Posterior cingulate gyrus (tissue), 11 donors: ENCODE data around the gene ANGPTL8.

Experiments
- DNase-seq, 10 donors: peaks; one replicate each; pipeline versions ENCODE4 v3.0.0 to v3.0.0-alpha.2; 2020 to 2021; ENCODE audit warnings: mixed read lengths in 3 of 10
- intact Hi-C: fragments of 100-400 bp; cut with DNase I; formaldehyde crosslinking; loops from one replicate; pipeline ENCODE4 v1.15.1; 2023

ANGPTL8 gene

DNA sequence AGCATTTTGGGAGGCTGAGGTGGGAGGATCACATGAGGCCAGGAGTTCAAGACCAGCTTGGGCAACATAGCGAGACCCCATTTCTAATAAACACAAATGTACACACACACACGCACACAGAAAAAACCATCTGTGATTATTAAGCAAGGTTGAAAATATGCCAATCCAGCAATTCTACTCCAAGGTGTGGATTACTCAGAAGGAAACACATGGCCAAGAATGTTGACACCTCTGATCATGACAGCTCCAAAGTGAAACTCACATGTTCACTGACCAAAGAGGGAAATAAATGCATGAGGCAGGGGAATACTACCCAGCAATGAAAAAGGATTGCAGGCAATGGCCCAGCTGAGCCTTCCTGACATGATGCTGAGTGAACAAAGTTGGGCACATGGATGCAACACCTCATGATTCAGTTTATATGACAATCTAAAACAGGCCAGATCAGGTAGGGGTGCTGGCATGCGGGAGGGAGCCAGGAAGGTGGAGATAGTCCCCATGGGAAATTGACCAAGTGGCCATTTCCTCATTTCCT is 18.5 kb downstream of the ANGPTL8 start:
- intact Hi-C loops: no loop called here
- DNase-seq: no peak

DNA sequence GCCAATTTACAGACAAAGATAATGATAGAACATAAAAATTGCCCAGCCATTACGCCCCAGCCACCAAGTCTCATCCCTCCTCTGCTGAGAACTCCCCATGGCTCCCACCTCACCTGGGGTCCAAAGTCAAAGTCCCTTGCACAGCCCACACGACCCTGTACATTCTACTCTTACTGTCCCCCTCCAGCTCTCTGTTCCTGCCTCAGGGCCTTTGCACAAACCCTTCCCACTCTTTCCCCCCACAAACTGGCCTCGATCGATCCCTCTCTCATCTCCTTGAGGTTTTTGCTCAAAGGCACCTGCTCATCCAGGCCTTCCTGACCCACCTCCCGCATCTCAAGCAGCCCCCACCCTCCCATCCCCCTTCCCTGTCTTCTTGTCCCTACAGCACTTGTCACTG is 21.6 kb downstream of the ANGPTL8 start:
- intact Hi-C loops: no loop called here
- DNase-seq: no peak

DNA sequence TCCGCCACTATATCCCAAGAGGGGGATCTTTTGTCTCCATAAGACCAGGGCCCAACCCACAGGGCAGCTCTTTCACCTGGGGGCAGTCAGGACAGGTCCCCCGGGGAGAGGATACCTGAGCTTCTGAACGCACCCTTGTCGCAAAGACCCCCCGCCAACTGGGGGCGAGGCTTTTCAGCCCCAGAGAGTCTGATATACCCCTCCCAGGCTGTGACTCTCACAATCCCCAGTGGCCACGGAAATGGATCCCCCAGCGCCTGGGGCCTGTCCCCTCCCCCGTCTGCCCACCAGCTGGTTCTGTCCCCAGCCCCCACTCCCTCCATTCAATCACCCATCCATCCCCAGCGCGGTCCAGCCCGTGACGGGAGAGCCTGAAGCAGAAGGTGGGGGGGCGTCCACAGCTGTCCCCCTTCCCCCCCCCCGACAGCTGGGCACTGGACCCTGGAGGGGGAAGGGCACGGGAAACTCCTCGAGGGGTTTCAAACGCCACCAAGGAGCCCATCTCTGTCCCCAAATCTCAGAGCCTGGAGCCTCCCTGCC is 22.1 kb downstream of the ANGPTL8 start:
- intact Hi-C loops: no loop called here
- DNase-seq: no peak

DNA sequence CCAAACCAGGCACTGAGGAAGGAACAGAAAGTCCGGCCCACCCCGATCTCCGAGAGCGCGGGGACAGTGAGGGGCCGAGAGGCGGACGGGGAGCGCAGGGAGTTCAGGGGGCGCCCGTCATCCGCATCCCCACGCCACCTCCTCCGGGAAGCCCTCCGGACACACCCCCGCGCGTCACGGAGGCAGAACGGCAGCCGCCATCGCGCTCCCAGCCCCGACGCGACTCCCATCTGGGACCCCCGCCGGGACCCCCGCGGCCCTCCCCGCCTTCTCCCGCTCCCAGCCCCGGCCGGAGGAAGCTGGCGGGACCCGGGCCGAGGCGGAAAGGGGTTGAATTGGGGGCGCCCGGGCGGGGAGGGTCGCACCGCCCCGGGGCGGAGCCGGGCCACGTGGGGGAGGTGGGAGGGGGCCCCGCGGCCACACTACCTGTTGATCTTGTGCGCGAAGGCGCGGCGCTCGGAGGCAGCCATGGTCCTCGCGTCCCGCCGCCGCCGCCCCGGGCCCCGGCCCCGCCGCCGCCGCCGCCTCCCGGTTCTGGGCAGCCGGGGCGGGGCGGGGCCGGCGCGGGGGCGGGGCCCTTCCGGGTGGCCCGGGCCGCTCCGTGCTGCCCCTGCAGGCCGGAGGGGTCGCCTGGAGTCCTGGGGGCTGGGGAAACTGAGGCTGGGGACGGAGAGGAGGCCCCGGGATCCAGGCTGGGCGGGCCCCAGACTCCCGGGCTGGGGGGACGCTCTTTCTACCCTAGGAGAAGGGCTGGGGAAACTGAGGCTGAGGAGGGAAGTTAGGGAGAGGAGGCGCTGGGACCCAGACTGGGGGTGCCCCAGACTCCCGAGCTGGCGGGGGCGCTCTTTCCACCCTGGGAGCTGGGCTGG is 22.8 kb downstream of the ANGPTL8 start, which contains the start of gene DOCK6:
Gene DOCK6, minus strand, starts transcription at position 554 of the 869 bp plus-strand sequence. Its CDS starts 84 bp downstream, at position 470.
- peak in 1 of 10 donors; percentile 19 for DNase-seq
- intact Hi-C loops: no loop called here

DNA sequence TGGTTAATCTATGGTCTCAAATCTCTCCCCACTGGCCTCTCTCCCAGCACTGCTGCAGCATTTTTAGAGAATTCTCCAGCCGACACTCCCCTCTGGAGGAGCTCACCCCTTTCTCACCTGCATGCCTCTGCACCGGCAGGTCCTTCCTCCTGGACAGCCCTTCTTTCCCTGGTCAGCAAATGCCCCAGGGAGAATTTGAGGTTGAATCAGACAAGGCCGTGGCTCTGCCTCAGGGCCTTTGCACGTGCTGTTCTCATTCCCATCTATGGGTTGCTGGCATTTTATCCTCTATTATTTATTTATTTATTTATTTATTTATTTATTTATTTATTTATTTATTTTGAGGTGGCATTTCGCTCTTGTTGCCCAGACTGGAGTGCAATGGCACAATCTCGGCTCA is 24.3 kb downstream of the ANGPTL8 start:
- intact Hi-C loops: no loop called here
- no peak for DNase-seq

DNA sequence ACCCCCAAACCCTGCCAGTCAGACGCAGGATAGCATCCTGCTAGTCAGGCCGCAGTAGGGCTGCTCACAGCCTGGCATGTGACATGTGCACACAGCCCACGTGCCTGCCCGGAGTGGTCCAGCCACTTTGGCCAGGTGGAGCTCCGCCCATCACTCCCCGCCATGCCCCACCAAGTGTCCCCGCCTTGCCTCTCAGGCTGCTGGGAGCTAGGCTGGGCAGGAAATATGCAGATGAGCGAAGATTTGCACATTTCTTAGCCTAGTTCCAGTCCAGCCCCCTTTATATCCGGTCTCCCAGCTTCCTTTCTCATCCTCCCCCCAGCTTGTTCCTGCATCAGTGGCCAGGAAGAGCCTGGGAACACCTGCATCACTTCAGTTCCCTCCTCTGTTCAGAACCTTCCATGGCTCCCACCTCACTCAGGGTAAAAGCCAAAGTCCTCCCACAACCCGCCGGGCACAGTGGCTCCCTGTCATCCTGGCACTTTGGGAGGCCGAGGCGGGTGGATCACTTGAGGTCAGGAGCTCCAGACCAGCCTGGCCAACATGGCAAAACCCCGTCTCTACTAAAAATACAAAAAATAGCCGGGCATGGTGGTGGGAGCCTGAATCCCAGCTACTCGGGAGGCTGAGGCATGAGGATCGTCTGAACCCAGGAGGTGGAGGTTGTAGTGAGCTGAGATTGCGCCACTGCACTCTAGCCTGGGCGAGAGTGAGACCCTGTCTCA is 25.2 kb downstream of the ANGPTL8 start:
- intact Hi-C loops: no loop called here

DNA sequence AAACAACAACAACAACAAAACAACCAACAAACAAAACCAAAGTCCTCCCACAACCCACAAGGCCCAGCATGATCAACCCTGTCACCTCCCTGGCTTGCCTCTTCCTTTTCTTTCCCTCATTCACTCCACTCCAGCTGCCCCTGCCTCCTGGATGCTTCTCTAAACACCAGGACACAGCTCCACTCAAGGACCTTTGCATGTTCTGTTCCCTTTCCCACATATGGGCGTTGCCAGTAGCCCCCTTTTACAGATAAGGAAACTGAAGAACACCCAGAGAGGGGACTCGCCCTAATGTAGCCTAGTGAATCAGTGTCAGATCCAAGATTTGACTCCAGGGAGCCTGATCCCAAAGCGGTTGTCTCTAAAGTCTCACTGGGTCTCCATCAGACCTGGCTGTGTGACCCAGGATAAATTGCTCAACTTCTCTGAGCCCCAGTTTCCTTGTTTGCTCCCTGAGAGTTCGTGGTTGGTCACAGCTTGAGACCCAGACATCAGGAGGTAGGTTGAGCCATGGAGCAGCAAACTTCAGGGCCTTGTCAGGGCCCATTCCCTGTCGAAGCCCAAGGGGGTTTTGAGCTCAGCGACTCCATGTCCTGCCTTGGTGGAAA is 25.9 kb downstream of the ANGPTL8 start:
- DNase-seq: no peak
- intact Hi-C loops: no loop called here

More for the DNA sequence above, 25.2 kb downstream of the ANGPTL8 start:
- DNase-seq: no peak

DNA sequence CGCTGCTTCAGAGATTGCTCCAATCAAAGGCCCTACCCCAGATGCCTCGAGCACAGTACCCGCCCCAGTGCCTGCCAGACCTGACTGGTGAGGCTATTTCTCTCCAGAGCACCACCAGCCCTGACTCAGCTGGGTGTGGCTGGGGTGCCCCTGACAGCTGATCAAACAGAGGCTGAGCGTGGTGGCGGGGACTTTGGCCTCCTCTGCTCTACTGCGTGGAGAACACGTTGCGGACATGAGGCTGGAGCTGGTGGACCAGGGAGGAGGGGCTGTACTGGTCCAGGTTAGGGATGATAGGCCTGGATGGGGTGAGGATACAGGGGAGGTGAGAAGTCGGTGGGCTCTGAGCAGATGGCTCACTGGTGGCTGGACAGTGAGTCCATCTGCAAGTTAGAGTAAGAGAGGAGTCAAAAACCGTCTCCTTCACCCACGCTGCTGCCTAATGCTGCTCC is 26.4 kb downstream of the ANGPTL8 start:
- intact Hi-C loops: no loop called here

DNA sequence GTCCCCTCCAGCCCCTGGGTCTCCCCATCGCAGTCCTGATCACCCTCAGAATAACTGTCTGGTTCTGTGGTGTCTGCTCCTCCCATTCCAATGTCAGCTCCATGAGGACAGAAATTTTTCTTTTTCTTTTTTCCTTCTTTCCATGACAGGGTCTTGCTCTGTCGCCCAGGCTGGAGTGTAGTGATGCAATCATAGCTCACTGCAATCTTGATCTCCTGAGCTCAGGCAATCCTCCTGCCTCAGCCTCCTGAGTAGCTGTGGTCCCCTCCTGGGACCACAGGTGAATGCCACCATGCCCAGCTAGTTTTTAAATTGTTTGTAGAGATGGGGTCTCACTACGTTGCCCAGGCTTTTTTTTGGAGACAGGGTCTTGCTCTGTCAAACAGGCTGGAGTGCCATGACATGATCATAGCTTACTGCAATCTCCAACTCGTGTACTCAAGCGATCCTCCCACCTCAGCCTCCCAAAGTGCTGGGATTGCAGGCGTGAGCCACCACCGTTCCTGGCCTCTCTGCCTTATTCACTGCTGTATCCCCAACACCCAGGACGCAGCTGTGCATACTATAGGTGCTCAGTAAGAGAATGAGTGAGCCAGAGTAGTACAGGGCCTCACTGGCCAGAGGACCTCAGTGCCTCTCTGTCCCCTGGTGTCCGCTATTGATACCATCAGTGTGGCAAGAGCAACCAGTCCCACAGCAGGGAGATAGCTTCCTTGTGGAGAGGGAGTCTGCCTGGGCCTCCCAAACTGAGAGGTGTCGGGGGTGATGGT is 28.1 kb downstream of the ANGPTL8 start:
- DNase-seq: no peak
- intact Hi-C loops: no loop called here

More for the DNA sequence above, 26.4 kb downstream of the ANGPTL8 start:
- DNase-seq: no peak

DNA sequence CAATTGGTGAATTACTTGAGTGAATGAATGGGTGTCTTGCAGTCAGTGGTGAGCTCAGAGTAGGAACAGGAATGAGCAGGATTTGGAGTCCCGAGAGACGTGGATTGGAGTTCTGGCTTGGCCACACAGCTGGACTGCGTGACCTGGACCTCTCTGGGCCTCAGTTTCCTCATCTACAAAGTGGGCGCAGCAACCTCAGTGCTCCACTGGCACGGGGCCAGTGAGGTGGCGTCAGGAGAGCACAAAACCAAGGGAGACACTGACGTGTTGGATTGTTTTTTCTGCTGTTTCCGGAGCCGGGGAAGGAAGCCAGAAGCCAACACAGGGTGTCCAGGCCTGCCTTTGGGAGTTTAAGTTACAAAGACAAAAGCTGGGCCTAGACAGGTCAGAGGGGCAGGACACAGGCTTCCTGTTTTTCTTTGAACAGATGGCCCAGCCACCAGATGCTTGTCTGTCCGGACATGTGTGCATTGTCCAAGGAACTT is 29.4 kb downstream of the ANGPTL8 start:
- DNase-seq: no peak
- intact Hi-C loops: no loop called here

DNA sequence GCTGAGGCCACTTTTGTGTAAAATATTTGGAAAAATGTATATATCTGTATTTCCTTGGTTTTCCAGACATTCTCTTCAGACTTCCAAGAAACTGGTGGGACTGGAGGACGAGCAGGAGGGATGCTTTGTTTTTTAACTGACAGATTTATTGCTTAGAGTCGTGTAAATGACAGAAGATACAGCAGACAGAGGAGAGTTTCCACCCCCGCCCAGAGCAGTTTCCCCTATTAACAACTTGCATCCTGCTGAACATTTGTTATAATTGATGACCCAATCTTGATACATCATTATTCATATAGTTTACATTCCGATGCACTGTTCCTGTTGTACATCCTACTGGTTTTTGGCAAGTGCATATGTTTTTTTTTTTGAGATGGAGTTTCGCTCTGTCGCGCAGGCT is 30.0 kb downstream of the ANGPTL8 start:
- no peak for DNase-seq
- intact Hi-C loops: no loop called here

DNA sequence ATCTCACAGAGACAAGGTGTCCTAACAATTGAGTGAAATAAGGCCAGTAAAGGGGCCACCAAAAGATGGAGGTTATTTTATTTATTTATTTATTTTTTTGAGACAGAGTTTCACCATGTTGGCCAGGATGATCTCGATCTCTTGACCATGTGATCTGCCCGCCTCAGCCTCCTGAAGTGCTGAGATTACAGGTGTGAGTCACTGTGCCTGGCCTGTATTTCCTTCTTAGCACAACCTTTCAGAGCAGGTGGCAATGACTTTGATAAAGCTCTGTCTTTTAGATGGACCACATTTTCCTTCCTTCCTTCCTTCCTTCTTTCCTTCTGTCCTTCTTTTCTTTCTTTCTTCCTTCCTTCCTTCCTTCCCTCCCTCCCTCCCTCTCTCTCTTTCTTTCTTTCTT is 33.9 kb downstream of the ANGPTL8 start:
- intact Hi-C loops: no loop called here
- no peak for DNase-seq

DNA sequence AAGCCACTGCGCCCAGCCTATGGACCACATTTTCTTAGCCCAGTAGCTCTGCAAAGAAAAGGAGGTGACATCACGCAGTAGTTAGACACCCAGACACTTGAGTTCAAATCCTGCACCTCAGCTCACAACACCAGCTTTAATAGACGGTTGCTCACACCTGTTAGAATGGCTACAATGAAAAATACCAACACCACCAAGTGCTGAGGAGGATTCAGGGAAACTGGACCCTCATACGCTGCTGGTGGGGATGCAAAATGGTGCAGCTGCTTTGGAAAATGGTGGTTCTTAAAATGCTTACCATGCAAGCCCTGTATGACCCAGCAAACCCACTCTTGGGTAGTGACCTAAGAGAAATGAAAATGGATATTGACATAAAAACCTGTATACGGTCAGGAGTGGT is 34.6 kb downstream of the ANGPTL8 start:
- no peak for DNase-seq
- intact Hi-C loops: no loop called here

DNA sequence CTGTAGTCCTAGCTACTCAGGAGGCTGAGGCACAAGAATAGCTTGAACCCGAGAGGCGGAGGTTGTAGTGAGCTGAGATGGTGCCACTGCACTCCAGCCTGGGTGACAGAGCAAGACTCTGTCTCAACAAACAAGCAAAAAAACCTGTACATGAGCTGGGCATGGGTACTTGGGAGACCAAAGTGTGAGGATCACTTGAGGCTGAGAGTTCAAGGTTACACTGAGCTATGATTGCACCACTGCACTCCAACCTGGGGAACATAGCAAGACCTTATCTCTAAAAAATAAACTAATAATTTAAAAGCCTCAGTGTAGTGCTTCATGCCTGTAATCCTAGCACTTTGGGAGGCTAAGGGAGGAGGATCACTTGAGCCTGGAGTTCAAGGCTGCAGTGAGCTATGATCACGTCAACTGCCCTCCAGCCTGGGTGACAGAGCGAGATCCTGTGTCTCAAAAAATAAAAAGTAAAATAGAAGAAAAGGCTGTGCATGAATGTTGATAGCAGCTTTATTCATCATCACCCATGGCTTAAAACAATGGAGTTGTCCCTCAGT is 35.2 kb downstream of the ANGPTL8 start:
- intact Hi-C loops: no loop called here
- no peak for DNase-seq

DNA sequence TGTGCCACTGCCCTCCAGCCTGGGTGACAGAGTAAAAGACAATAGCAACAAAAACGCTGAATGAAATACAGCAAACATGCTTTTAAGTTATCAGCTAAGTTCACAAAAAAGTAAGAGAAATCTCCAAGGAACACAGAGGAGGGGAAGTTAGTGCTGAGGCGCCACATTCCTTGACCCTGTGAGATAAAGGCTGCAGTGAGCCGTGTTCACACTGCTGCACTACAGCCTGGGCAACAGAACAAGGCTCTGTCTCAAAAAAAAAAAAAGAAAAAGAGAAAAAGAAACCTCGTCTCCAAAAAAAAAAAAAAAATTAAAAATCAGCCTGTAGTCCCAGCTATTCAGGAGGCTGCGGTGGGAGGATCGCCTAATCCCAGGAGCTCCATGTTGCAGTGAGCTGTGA is 39.3 kb downstream of the ANGPTL8 start:
- no peak for DNase-seq
- intact Hi-C loops: no loop called here

DNA sequence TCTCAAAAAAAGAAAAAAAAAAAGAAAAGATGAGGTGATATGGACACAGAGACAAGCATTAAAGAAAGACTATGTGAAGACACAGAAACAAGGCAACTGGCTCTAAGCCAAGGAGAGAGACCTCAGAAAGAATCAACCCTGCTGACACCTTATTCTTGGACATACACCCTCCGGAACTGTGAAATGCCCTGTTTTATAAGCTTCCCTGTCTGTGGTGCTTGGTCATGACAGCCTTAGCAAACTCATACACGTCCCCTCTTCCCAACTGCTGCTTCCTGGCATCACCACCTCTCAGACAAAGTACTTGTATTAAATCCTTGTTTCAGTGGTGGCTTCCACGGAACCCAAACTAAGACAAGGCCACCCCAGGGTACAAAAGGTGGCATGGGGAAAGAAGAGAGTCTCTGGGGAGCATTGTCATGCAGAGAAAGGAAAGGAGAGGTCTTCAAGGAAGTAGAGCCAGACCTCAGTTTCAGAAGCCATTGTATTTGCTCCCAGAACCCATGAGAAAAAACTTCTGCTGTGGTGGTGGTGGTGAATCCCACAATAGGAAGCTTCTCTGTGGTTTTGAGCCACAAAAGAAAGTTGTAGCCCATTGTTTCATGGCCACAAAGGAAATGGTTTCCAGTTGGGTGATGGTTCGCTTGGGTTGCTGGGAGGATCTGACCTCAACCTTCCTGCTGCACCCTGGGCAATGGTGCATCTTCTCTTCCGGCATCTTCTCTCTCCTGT is 40.3 kb downstream of the ANGPTL8 start:
- no peak for DNase-seq
- intact Hi-C loops: no loop called here

DNA sequence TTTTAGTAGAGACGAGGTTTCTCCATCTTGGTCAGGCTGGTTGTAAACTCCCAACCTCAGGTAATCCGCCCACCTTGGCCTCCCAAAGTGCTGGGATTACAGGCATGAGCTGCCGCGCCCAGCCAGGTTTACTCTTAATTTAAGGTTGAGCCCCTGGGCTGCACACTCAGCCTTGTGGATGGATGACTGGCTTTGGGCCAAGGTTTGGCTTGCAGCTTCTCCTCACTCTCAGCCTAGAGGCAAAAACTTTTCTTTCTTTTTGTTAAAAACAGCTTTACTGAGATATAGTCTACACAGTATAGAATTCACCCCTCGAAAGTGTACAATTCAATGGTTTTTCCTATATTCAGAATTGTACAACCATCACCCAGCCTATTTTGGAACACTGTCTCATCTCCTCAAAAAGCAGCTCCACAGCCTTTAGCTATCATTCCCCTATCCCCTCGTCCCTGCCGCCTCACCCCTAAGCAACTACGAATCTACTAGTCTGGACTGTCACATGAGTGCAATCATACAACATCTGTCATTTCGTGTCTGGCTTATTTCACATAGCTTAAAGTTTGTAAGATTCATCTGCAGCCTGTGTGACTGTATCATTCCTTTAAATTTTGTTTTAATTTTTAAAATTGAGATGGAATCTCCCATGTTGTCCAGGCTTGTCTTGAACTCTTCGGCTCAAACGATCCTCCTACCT is 42.1 kb downstream of the ANGPTL8 start:
- no peak for DNase-seq
- intact Hi-C loops: no loop called here

DNA sequence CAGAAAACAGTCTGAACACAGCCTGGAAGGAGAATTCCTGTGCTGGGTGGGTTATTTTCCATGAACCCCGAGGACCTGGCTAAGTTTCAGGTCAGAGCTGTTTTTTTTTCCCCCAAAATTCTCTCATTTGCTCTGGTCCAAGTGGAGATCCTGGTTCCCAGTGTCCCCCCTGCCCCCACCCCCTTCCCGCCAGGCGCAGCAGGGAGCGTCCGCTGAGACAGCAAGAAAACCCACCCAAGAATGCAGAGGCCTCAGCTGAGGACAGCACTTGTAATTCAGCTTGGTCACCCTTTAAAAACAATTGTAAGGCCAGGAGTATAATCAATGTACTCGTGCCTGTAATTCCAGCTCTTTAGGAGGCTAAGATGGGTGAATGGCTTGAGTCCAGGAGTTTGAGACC is 45.1 kb downstream of the ANGPTL8 start:
- no peak for DNase-seq

More for the DNA sequence above, 45.1 kb downstream of the ANGPTL8 start:
- intact Hi-C loops: no loop called here
